ENCODE measurements around the gene TPST2. TPM values are rescaled to one million over a fixed set of nuclear protein-coding genes. Genes with fewer than 3 reads are reported as not detected.
A peak's percentile ranks its signal among the peaks of the same experiment; 100 is the strongest.

Gene TPST2
- total RNA-seq, 1 experiment from 2014 or later = 11.8 TPM

DNA sequence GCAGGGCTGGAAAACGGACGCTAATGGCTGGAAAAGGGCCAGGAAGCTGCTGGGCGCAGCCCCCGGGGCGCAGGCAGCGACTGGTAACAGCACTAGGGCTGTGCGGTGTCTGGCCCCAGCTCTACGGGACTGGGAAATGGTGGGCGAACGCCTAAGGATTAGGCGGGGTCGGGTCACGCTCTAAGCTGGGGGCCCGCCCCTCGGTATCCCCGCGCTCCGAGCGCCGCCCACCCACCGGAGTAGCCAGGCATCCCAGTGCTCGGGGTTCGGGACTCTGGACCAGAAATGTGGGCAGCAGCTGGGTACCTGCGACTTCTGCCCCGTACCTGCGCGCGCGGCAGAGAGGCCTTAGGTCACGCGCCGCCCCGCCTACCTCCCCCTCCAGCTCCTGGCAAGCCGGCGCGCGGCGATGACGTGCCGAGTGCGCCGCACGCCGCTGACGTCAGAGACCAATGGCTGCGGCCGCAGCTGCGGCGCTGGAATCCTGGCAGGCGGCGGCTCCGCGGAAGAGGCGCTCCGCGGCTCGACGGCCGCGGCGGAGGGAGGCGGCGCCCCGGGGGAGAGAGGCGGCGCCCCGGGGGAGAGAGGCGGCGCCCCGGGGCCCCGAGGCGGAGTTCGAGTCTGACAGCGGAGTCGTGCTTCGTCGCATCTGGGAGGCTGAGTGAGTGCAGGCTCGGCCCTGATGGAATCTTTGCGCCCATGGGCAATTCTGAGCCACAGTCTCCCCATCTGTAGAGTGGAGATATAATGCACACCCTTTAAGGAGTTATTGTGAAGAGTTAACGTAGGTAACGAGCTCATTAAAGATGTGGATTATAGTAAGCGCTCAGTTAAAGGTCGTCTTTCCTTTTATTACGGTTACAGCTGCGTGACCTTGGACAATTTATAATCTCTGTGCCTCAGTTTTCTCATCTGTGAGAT, 106.2 kb downstream of the TPST2 start, which contains the start of the genes HPS4 and SRRD:
Gene HPS4 (minus strand): TSS at position 345 of the 921 bp plus-strand sequence. CDS start 2,021 bp downstream, outside the sequence.
Gene SRRD (plus strand): TSS at position 439 of the 921 bp plus-strand sequence. CDS start 14 bp downstream, at position 453.
- peak within 1 kb of the TSS; percentile 79 for H3K4me2 ChIP-seq (ENCODE audit: low read length)
- ATAC-seq = peak; percentile 92
- peak within 1 kb of the TSS; percentile 79 for H3K27ac ChIP-seq (ENCODE audit: low read depth, low read length)
- H3K9me2 ChIP-seq (ENCODE audit: insufficient read depth) = no peaks in the 10 kb centered on the region
- H3K4me3 ChIP-seq (replicated peaks in 1 of 2; ENCODE audit: low read depth in 1 of 2, low read length in 2 of 2) = peak within 1 kb of the TSS; percentile 78 to 95
- H3K36me3 ChIP-seq (ENCODE audit: control insufficient read depth in 1 of 2, insufficient read depth in 2 of 2, low read length in 2 of 2) = peaks cover 9 to 18% of the 10 kb centered on the region in 2 experiments; a peak in 3 of 4 replicates
- H3K9me3 ChIP-seq (ENCODE audit: control insufficient read depth in 1 of 2, insufficient read depth in 1 of 2, low read depth in 1 of 2, low read length in 2 of 2) = no peaks in the 10 kb centered on the region
- peaks cover 74% of the 10 kb centered on the region for H3K79me2 ChIP-seq (ENCODE audit: insufficient read depth, low read length)
- peak within 1 kb of the TSS; percentile 93 for H3K9ac ChIP-seq (ENCODE audit: low read length)
- CTCF ChIA-PET = interaction anchor here (1.2 to 2.1 kb wide), 4 partner anchors 19 to 182 kb away, joined by 5 to 7 read pairs (median 6); no protein-coding TSS in a partner anchor
- H3K4me1 ChIP-seq (ENCODE audit: control insufficient read depth in 1 of 2, insufficient read depth in 2 of 2, low read length in 2 of 2) = peaks cover 10 to 15% of the 10 kb centered on the region in 2 experiments
- DNase-seq (ENCODE audit: low read depth, low spot score) = peak; percentile 72
- intact Hi-C loops (cut with micrococcal nuclease) = no loop called here
- RAD21 ChIA-PET (ENCODE audit: low non-redundant PET in 1 of 2, low total read pairs in 2 of 2, uncharacterized antibody in 2 of 2, unreplicated experiment in 2 of 2) = interaction anchor here in 1 of 2 experiments (0.6 kb wide), 1 partner anchor 195 kb away, joined by 3 read pairs; no protein-coding TSS in a partner anchor
- no TSS peak for BruUV-seq (replicated peaks)
- H3K27me3 ChIP-seq (ENCODE audit: insufficient read depth, low read length) = no peaks in the 10 kb centered on the region
- no peak within 1 kb of the TSS for H2AFZ ChIP-seq (ENCODE audit: low read depth, low read length, poor library complexity, severe bottlenecking)
- POLR2A ChIA-PET = interaction anchor here (0.7 to 1.0 kb wide), 3 partner anchors 9 to 115 kb away, joined by 3 to 4 read pairs (median 3); no protein-coding TSS in a partner anchor
- H4K20me1 ChIP-seq (ENCODE audit: insufficient read depth) = no peaks in the 10 kb centered on the region
- TF ChIP-seq CEBPB (IDR thresholded peaks at IDR 0.05; ENCODE audit: low read depth) = no peak
- peak; percentile 93 for TF ChIP-seq SRF (IDR thresholded peaks at IDR 0.05; ENCODE audit: low read depth)
- peak; percentile 42 for TF ChIP-seq TCF7L2 (IDR thresholded peaks at IDR 0.05; ENCODE audit: borderline replicate concordance, extremely low read depth, insufficient read depth, insufficient read length)
- no peak for TF ChIP-seq ZNF274 (IDR thresholded peaks at IDR 0.05; ENCODE audit: low read depth, low read length)
- TF ChIP-seq POLR2A (IDR thresholded peaks at IDR 0.05; ENCODE audit: borderline replicate concordance, extremely low read depth, insufficient read depth, insufficient read length) = peak; percentile 80
- TF ChIP-seq EGR1 (IDR thresholded peaks at IDR 0.05; ENCODE audit: low read depth) = peak; percentile 35; the same call in 1 of the 2 replicates
- TF ChIP-seq CBX3 (IDR thresholded peaks at IDR 0.05; ENCODE audit: low read depth) = no peak
- no peak for TF ChIP-seq FOSL1 (IDR thresholded peaks at IDR 0.05; ENCODE audit: low read depth)
- TF ChIP-seq, protein P1, sequence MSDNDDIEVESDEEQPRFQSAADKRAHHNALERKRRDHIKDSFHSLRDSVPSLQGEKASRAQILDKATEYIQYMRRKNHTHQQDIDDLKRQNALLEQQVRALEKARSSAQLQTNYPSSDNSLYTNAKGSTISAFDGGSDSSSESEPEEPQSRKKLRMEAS (IDR thresholded peaks at IDR 0.05) = peak; percentile 85
- TF ChIP-seq ZFX (IDR thresholded peaks at IDR 0.05) = peak; percentile 73
- TF ChIP-seq, protein P2, sequence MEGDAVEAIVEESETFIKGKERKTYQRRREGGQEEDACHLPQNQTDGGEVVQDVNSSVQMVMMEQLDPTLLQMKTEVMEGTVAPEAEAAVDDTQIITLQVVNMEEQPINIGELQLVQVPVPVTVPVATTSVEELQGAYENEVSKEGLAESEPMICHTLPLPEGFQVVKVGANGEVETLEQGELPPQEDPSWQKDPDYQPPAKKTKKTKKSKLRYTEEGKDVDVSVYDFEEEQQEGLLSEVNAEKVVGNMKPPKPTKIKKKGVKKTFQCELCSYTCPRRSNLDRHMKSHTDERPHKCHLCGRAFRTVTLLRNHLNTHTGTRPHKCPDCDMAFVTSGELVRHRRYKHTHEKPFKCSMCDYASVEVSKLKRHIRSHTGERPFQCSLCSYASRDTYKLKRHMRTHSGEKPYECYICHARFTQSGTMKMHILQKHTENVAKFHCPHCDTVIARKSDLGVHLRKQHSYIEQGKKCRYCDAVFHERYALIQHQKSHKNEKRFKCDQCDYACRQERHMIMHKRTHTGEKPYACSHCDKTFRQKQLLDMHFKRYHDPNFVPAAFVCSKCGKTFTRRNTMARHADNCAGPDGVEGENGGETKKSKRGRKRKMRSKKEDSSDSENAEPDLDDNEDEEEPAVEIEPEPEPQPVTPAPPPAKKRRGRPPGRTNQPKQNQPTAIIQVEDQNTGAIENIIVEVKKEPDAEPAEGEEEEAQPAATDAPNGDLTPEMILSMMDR (IDR thresholded peaks at IDR 0.05 in 2 of 3, conservative IDR thresholded peaks at IDR 0.05 in 1 of 3; ENCODE audit: borderline replicate concordance in 1 of 3, insufficient read depth in 1 of 3, low read depth in 2 of 3, low read length in 2 of 3) = no peak
- TF ChIP-seq POLR2AphosphoS5 (IDR thresholded peaks at IDR 0.05; ENCODE audit: low read depth, low read length) = peak; percentile 76
- TF ChIP-seq EZH2 (IDR thresholded peaks at IDR 0.05) = no peak
- peak; percentile 61; the same call in 1 of the 2 replicates for TF ChIP-seq SP1 (IDR thresholded peaks at IDR 0.05; ENCODE audit: low read depth)
- TF ChIP-seq ELF1 (IDR thresholded peaks at IDR 0.05; ENCODE audit: borderline replicate concordance, low read depth) = no peak
- TF ChIP-seq YY1 (IDR thresholded peaks at IDR 0.05; ENCODE audit: extremely low read depth, insufficient replicate concordance, low read depth, low read length) = peak; percentile 91
- TF ChIP-seq JUND (IDR thresholded peaks at IDR 0.05) = no peak
- peak; percentile 64; the same call in 1 of the 2 replicates for TF ChIP-seq SIN3A (IDR thresholded peaks at IDR 0.05; ENCODE audit: low read depth)
- no peak for TF ChIP-seq EZH2phosphoT487 (IDR thresholded peaks at IDR 0.05; ENCODE audit: borderline replicate concordance)
- no peak for TF ChIP-seq RAD21 (IDR thresholded peaks at IDR 0.05; ENCODE audit: low read depth)
- TF ChIP-seq, protein P3, sequence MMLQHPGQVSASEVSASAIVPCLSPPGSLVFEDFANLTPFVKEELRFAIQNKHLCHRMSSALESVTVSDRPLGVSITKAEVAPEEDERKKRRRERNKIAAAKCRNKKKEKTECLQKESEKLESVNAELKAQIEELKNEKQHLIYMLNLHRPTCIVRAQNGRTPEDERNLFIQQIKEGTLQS (IDR thresholded peaks at IDR 0.05) = no peak
- TF ChIP-seq, protein P4, sequence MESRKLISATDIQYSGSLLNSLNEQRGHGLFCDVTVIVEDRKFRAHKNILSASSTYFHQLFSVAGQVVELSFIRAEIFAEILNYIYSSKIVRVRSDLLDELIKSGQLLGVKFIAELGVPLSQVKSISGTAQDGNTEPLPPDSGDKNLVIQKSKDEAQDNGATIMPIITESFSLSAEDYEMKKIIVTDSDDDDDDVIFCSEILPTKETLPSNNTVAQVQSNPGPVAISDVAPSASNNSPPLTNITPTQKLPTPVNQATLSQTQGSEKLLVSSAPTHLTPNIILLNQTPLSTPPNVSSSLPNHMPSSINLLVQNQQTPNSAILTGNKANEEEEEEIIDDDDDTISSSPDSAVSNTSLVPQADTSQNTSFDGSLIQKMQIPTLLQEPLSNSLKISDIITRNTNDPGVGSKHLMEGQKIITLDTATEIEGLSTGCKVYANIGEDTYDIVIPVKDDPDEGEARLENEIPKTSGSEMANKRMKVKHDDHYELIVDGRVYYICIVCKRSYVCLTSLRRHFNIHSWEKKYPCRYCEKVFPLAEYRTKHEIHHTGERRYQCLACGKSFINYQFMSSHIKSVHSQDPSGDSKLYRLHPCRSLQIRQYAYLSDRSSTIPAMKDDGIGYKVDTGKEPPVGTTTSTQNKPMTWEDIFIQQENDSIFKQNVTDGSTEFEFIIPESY (IDR thresholded peaks at IDR 0.05; ENCODE audit: extremely low read depth, insufficient replicate concordance, low read length) = peak; percentile 35

Measured in HCT116 (cell line).